Keratinocyte (primary cell): ENCODE data around the gene TRMT61A. TPM values are rescaled to one million over a fixed set of nuclear protein-coding genes. Genes with fewer than 3 reads are reported as not detected.

ENCODE experiments used
- DNase-seq: peaks from one replicate; pipeline ENCODE4 v3.0.0-alpha.2; 2011; ENCODE audit warnings: low read depth, missing footprints, low spot score
- FAIRE-seq: peaks from 2 replicates; lab custom pipeline; 2011; peaks lifted over from hg19 to GRCh38; lab: Jason Lieb, UNC
- H2AFZ ChIP-seq: 2 replicates; pipeline ENCODE4 v1.6.0; 2012; ENCODE audit warnings: low read length, control low read depth, inconsistent platforms; ENCODE audit not compliant: control insufficient read depth
- H3K27ac ChIP-seq: 2 replicates; pipeline ENCODE4 v1.5.1; 2011; ENCODE audit warnings: low read length; ENCODE audit not compliant: control insufficient read depth, insufficient read depth
- H3K27me3 ChIP-seq: 3 replicates; pipeline ENCODE4 v1.6.0; 2011; ENCODE audit warnings: low read length; ENCODE audit not compliant: control insufficient read depth, insufficient read depth; ENCODE audit errors: extremely low read depth
- H3K36me3 ChIP-seq, 2 experiments: 2 replicates in 1 of 2; 3 replicates in 1 of 2; pipeline ENCODE4 v1.5.1; 2011; ENCODE audit warnings: low read length in 2 of 2, mild to moderate bottlenecking in 1 of 2; ENCODE audit not compliant: control insufficient read depth in 2 of 2, insufficient read depth in 2 of 2; ENCODE audit errors: extremely low read depth in 1 of 2
- H3K4me1 ChIP-seq: 3 replicates; pipeline ENCODE4 v1.5.1; 2011; ENCODE audit warnings: low read length; ENCODE audit not compliant: control insufficient read depth, insufficient read depth; ENCODE audit errors: extremely low read depth
- H3K4me2 ChIP-seq: 3 replicates; pipeline ENCODE4 v1.6.0; 2011; ENCODE audit warnings: low read depth, low read length; ENCODE audit not compliant: control insufficient read depth, insufficient read depth; ENCODE audit errors: extremely low read depth
- H3K4me3 ChIP-seq, 3 experiments: fragments of 200-600 bp in 1 of 3; sonication (generic) in 1 of 3; 2 replicates in 2 of 3; 3 replicates in 1 of 3; pipeline ENCODE4 v1.5.1; 2011 to 2016; ENCODE audit warnings: low read length in 3 of 3, mild to moderate bottlenecking in 3 of 3, control low read depth in 2 of 3, inconsistent platforms in 1 of 3, low read depth in 1 of 3, mixed read lengths in 1 of 3, mixed run types in 1 of 3, moderate library complexity in 1 of 3; ENCODE audit not compliant: control insufficient read depth in 2 of 3, insufficient read depth in 2 of 3; ENCODE audit errors: extremely low read depth in 1 of 3
- H3K79me2 ChIP-seq: 2 replicates; pipeline ENCODE4 v1.6.0; 2012; ENCODE audit warnings: low read length; ENCODE audit not compliant: control insufficient read depth, insufficient read depth
- H3K9ac ChIP-seq: 3 replicates; pipeline ENCODE4 v1.6.0; 2011; ENCODE audit warnings: low read length; ENCODE audit not compliant: control insufficient read depth, insufficient read depth; ENCODE audit errors: extremely low read depth
- H3K9me1 ChIP-seq: 3 replicates; pipeline ENCODE4 v1.6.0; 2011; ENCODE audit warnings: low read length; ENCODE audit not compliant: control insufficient read depth, insufficient read depth; ENCODE audit errors: extremely low read depth
- H3K9me3 ChIP-seq: 2 replicates; pipeline ENCODE4 v1.5.1; 2012; ENCODE audit warnings: low read depth, low read length; ENCODE audit not compliant: control insufficient read depth
- H4K20me1 ChIP-seq: 3 replicates; pipeline ENCODE4 v1.6.0; 2011; ENCODE audit warnings: low read length; ENCODE audit not compliant: control insufficient read depth, insufficient read depth; ENCODE audit errors: extremely low read depth
- CTCF ChIP-seq, 3 experiments: IDR thresholded peaks in 1 of 3; conservative IDR thresholded peaks in 1 of 3; optimal IDR thresholded peaks in 1 of 3; 2 replicates in 2 of 3; 3 replicates in 1 of 3; pipeline versions ENCODE3 to v1.5.1; 2011; ENCODE audit warnings: low read length in 3 of 3, mild to moderate bottlenecking in 3 of 3, moderate library complexity in 2 of 3, control low read depth in 1 of 3, inconsistent platforms in 1 of 3; ENCODE audit not compliant: insufficient read depth in 2 of 3; ENCODE audit errors: extremely low read depth in 1 of 3
- EZH2 ChIP-seq: IDR thresholded peaks from one replicate; pipeline ENCODE4 v1.6.1; 2012; ENCODE audit warnings: inconsistent platforms, mild to moderate bottlenecking, low read length, moderate library complexity
- dilution Hi-C: fragments of 300-500 bp; cut with MboI; formaldehyde crosslinking; loops from one replicate; pipeline ENCODE4 v1.7.0; 2020; ENCODE audit warnings: low sequenced_read_pairs; ENCODE audit not compliant: extremely low pct_ligation_motif_present
- polyA plus RNA-seq, 5 experiments: library from polyadenylated mRNA; depleted of rRNA in 3 of 5; stranded (reverse) in 3 of 5; stranded (forward) in 1 of 5; unstranded in 1 of 5; fragments of >200 nt; gene quantifications; 1 replicate in 1 of 5; 2 replicates in 3 of 5; 3 replicates in 1 of 5; pipeline versions ENCODE4 v1.2.1 to v1.2.3, GENCODE V29; 2011 to 2012; ENCODE audit warnings: missing spikeins in 2 of 5, low read depth in 1 of 5, low replicate concordance in 1 of 5

TRMT61A gene
- polyA plus RNA-seq, 1 donor (not counting 4 experiments of a cell fraction or from before 2014, with no cell fraction given): 4.4 TPM

- peaks cover 7% of the 10 kb centered on the region for H4K20me1 ChIP-seq
- no peaks in the 10 kb centered on the region for H3K9me3 ChIP-seq
- H3K4me3 ChIP-seq: no peak overlapping the region
- peaks cover 33% of the 10 kb centered on the region for H3K27me3 ChIP-seq
- no peaks in the 10 kb centered on the region for H3K9me1 ChIP-seq
- H3K36me3 ChIP-seq: peaks cover 0 to 7% of the 10 kb centered on the region in 2 experiments
- no peaks in the 10 kb centered on the region for H3K79me2 ChIP-seq
- DNase-seq (no peak), FAIRE-seq (no peak)
- no peak overlapping the region for H3K27ac ChIP-seq
- TF ChIP-seq CTCF (optimal IDR thresholded peaks at IDR 0.05 in 1 of 3, IDR thresholded peaks at IDR 0.05 in 1 of 3, conservative IDR thresholded peaks at IDR 0.05 in 1 of 3; ENCODE audit: extremely low read depth in 1 of 3, insufficient read depth in 2 of 3, low read length in 3 of 3) (no peak), EZH2 (no peak)
- H3K4me1 ChIP-seq: peaks cover 29% of the 10 kb centered on the region
- H2AFZ ChIP-seq: no peak overlapping the region
- dilution Hi-C loops: no loop called here
- H3K4me2 ChIP-seq: no peak overlapping the region
- H3K9ac ChIP-seq: no peak overlapping the region
Observed at GRCh38 chr14:103517721-103518421, 11.1 kb upstream of the TRMT61A start.

- peak; percentile 41 for FAIRE-seq
- H3K4me2 ChIP-seq: no peak overlapping the region
- no peaks in the 10 kb centered on the region for H3K79me2 ChIP-seq
- peaks cover 26% of the 10 kb centered on the region for H3K4me1 ChIP-seq
- dilution Hi-C loops: no loop called here
- H3K27ac ChIP-seq: no peak overlapping the region
- H3K4me3 ChIP-seq: no peak overlapping the region
- H4K20me1 ChIP-seq: peaks cover 7% of the 10 kb centered on the region
- H2AFZ ChIP-seq: no peak overlapping the region
- no peaks in the 10 kb centered on the region for H3K9me1 ChIP-seq
- no peak for DNase-seq
- no peaks in the 10 kb centered on the region for H3K9me3 ChIP-seq
- H3K27me3 ChIP-seq: peaks cover 40% of the 10 kb centered on the region
- TF ChIP-seq CTCF (optimal IDR thresholded peaks at IDR 0.05 in 1 of 3, IDR thresholded peaks at IDR 0.05 in 1 of 3, conservative IDR thresholded peaks at IDR 0.05 in 1 of 3; ENCODE audit: extremely low read depth in 1 of 3, insufficient read depth in 2 of 3, low read length in 3 of 3) (peak in 2 of 3 experiments; percentile 84 to 94), EZH2 (no peak)
- no peak overlapping the region for H3K9ac ChIP-seq
- peaks cover 0 to 7% of the 10 kb centered on the region in 2 experiments for H3K36me3 ChIP-seq
Observed at GRCh38 chr14:103518422-103519042, 10.5 kb upstream of the TRMT61A start.
